ENCODE measurements around the gene SLAMF7.

The SLAMF7 gene

DNA sequence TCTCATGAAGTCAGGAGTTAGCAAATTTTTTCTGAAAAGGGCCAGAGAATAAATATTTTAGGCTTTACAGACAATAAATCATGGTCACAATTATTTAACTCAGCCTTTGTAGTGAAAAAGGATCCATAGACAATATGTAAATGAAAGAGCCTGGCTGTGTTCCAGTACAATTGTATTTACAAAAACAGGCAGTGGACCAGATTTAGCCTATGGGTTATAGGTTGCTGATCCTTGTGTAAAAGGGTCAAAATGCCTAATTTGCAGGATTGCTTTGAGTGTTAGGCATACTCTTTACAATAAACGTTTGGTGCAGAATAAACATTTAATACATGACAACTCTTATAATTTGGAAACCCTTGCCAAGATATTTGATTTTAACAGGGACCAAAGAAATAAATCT, 6.5 kb downstream of the SLAMF7 start:
- no peak for DNase-seq (ENCODE audit: low read depth in 2 of 2)

DNA sequence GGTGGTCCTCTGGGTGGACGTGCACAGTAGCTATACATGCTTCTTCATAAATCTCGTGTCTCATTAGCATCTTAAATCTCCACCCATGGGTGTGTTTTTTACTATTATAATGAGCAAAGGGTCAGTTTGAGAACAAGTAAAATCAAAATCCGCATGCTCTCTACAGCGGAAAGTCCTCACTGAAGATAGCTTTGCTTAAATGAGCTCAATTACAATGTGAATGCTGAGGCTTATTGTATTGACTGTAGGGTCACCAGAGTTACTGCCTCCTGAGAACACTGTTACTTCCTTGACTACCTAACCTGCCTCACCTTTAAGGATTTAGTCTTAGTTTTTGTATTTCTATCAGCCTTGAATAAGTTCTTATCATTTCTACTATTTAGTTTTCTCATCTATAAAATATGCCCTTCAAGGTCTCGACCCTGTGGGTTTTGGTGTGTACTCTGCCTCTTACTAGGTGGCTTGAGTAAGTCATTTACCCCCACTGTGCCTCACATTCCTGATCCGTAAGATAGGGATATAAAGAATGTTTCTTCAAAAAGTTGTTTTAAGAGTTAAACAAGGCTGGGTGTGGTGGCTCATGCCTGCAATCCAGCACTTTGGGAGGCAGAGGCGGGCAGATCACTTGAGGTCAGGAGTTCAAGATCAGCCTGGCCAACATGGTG, 7.9 kb downstream of the SLAMF7 start:
- DNase-seq (ENCODE audit: low read depth in 2 of 2) = no peak

- no peak for DNase-seq (ENCODE audit: low read depth in 2 of 2)
Observed at GRCh38 chr1:160747717-160748116, 8.7 kb downstream of the SLAMF7 start.

- no peak for DNase-seq (ENCODE audit: low read depth in 2 of 2)
Observed at GRCh38 chr1:160748181-160748877, 9.3 kb downstream of the SLAMF7 start.

GRCh38 chr1:160748878-160749269, 9.8 kb downstream of the SLAMF7 start:
- no peak for DNase-seq (ENCODE audit: low read depth in 2 of 2)

GRCh38 chr1:160750608-160751007, 11.6 kb downstream of the SLAMF7 start:
- no peak for DNase-seq (ENCODE audit: low read depth in 2 of 2)

DNA sequence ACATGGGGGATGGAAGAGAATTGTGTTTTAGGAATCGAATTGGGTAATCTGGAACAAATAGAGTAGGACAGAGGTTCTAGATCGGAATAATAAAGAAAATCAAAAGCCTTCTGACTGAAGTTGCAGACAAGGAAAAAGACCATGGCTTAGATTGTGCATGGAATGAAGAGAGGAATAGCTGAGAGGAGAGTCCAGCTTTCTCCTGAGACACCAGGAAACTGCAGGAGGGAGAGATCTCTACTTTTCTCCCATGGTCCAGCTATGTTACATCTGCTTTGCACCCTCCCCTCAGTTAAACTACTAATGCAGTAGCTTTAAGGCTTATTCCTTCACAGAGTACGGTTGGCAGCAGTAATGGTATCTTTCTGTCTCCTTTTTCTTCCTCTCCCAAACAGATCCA, 13.4 kb downstream of the SLAMF7 start:
- no peak for DNase-seq (ENCODE audit: low read depth in 2 of 2)

- DNase-seq (ENCODE audit: low read depth in 2 of 2) = no peak
Observed at GRCh38 chr1:160752924-160753323, 13.9 kb downstream of the SLAMF7 start.

DNA sequence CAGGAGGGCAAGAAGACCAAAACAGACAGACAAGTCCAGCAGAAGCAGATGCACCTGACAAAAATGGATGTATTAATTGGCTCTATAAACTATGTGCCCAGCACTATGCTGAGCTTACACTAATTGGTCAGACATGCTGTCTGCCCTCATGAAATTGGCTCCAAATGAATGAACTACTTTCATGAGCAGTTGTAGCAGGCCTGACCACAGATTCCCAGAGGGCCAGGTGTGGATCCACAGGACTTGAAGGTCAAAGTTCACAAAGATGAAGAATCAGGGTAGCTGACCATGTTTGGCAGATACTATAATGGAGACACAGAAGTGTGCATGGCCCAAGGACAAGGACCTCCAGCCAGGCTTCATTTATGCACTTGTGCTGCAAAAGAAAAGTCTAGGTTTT, 14.5 kb downstream of the SLAMF7 start:
- DNase-seq (ENCODE audit: low read depth in 2 of 2) = no peak

GRCh38 chr1:160755461-160755860, 16.4 kb downstream of the SLAMF7 start:
- DNase-seq (ENCODE audit: low read depth in 2 of 2) = no peak

DNA sequence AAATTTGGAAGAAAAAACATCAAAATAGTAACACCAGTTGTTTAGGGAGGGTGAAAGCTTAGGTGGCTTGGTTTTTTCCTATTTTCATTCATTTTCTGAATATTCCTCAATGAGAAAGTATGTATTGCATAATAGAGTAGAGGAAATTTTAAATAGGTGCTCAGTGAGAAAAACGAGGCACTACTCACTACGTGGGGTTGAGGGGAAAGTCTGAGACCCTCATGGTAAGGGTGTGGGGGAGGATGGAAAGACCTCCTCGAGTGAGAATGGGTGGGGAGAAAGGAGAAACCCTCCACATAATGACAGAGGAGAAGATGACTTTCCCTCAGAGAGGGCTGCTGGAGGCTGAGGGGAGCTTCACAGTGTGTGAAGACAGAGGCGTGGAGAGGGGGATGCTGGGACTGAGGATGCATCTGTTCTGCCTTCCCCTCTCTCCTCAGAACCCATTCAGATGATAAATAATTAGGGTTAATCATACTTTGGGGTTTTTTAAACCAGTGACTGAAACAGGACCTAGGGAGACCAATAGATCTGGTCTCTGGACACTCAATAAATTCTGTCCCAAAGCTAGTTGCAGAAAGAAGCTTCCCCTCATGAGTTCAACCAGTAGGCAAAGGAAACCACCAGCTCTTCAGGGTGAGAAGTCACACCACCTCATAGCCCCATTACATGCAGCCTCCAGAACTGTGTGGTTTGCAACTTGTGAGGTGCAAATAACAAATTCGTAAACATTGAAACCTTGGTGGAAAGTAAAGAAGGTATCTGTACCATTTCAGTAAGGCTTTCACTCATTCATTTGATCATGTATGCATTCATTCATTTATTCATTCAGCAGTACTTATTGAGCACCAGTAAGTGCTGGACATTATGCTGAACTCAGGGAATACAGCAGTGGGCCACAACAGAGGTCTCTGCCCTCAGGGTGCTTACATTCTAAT, 17.1 kb downstream of the SLAMF7 start:
- no peak for DNase-seq (ENCODE audit: low read depth in 2 of 2)

- no peak for DNase-seq (ENCODE audit: low read depth in 2 of 2)
Observed at GRCh38 chr1:160756849-160757201, 17.8 kb downstream of the SLAMF7 start.

DNA sequence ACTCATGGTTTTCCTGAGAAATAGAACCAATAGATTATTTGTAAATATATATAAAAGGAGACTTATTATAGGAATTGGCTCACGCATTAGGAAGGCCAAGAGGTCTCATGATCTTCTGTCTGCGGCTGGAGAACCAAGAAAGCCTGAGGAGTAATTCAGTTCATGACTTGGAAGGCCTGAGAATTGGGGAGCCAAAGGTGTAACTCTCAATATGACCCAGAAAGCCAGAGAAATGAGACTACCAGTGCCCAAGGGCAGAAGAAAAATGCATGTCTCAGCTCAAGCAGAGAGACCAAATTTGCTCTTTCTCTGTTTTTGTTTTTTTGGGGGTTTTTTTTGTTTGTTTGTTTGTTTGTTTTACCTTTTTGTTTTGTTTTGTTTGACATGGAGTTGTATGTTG, 19.5 kb downstream of the SLAMF7 start:
- DNase-seq (ENCODE audit: low read depth in 2 of 2) = no peak

- DNase-seq (ENCODE audit: low read depth in 2 of 2) = no peak
Observed at GRCh38 chr1:160759740-160760139, 20.7 kb downstream of the SLAMF7 start.

DNA sequence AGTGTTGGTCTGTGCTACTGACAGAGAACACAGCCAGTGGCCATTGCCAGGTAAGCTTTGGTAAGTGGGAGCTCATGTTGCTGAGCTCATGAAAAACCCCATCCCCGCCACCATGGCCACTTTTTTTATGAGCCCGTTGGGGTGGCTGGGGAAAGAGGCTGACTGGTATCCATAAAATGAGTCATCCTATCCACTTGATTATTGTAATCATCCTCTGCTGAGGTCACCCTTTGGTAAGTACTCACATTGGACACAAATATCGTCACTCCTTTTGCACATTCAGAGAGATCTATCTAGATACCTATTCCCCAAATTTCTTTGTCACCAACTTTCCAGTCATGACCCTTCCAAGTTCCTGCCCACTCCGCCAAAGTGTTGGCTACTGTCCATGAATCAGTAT, 22.0 kb downstream of the SLAMF7 start:
- no peak for DNase-seq (ENCODE audit: low read depth in 2 of 2)

DNA sequence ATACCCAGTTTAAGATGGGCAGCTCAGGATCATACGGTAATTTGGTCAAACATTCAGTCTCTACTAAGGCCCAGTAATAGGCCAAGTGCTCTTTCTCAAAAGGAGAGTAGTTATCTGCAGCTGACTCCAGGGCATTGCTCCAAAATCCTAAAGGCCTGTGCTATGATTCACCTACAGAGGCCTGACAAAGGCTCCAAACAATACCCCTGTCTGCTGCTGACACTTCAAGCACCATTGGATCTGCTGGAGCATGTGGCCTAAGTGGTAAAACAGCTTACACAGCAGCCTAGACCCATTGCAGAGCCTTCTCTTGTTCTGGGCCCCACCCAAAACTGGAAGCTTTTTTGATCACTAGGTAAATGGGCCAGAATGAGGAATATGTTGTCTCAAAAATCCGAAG, 22.8 kb downstream of the SLAMF7 start:
- no peak for DNase-seq (ENCODE audit: low read depth in 2 of 2)

DNA sequence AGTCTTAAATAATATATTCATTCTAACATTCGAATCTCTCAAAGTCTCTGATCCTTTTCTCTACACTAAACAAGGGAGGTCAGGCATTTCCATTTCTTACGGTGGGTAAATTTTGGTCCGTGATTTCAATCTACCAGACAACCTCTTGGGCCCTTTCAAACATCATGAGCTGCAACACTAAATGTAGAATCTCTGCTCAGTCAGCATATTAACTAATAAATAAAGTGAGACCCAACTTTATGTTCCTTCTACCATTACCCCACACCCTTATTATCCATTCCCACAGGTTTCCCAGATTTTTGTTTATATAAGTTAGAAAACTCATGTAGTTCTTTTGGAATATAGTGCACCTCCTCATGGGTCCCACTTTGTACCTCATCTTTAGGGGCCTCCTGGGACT, 24.9 kb downstream of the SLAMF7 start:
- no peak for DNase-seq (ENCODE audit: low read depth in 2 of 2)

DNA sequence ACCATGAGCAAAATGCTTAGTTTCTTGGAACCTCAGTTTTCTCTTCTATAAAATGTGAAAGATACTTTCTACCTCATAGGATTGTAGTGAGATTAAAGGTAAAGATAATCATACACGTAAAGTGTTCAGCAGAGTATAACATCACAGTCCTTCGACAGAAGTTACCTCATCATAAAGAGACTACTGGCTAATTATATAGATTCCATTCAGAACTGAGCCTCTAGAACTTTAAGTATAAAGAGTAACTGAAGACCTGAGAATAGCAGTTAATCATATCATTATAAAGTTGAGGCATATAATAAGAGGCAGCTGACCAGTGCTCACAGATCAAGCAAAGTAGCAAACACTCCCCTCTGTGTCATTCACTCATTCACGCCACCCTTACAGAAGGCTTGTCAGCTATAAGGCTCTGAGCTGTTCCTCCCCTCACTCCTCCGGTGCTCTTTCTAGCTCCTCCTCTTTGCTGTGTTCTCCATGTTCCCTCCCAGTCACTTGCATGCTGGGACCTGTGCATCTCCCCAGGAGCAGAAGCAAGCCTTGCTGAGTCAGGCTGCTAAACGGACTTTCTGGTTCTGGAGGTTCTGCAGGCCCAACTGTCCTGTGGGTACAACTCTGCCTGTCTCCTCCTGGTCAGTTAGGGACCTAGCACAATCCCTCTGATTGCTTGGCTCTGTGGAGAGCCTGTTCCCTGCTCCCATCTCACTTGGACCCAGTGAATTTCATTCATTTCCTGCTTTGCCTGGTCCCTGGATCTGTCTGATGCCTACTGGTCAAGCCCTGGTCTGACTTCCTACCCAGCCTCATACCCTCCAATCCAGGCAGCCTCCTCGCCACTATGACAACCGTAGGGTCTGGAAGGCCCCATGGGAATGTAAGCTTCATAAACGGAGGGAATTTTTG, 28.6 kb downstream of the SLAMF7 start:
- no peak for DNase-seq (ENCODE audit: low read depth in 2 of 2)

DNA sequence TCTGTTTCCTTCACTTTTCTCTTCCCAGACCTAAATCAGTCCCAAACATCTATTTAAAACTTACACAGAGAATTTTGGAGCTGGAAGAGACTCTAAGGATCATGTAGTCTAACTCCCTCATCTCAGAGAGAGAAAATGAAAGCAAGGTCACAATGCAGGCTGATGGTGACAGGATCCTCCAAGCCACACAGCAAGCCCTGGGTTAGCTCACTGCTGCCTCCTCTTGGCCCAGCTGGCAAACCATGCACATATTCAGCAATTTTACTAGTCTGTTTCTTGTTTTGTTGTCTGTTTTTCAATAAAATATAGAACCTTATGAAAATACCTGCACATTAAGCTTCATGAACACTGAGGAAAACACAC, 29.2 kb downstream of the SLAMF7 start:
- DNase-seq (ENCODE audit: low read depth in 2 of 2) = peak; percentile 64 to 75

GRCh38 chr1:160772331-160772730, 33.3 kb downstream of the SLAMF7 start:
- DNase-seq (ENCODE audit: low read depth in 2 of 2) = no peak

DNA sequence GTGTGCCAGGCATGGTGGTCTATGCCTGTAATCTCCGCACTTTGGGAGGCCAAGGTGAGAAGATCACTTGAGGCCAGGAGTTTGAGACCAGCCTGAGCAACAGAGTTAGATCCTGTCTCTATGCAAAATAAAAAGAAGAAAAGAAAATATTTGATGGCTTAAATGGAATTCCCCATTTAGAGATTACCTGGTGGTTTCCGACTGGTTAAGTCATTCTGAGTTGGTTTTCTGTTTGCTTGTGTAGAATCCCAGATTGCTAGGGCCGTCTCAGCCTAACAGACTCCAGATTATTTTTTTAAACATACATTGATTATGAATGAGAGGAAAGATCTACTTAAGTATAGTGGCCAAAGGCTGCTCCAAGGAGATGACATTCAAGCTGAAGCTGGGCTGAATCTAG, 34.0 kb downstream of the SLAMF7 start:
- DNase-seq (ENCODE audit: low read depth in 2 of 2) = no peak

Data from activated CD8-positive, alpha-beta memory T cell treated with anti-CD3 and anti-CD28 coated beads for 4 hours (primary cell).